HEK293 (cell line): ENCODE data around the gene TMEM212.
A peak's percentile ranks its signal among the peaks of the same experiment; 100 is the strongest.

Experiments used
- CTCF ChIA-PET: fragments of 350-600 bp; formaldehyde crosslinking; extraction: SDS; loops from one replicate; lab custom pipeline; 2021; ENCODE audit warnings: antibody characterized with exemption; lab: Yijun Ruan, JAX
- POLR2A ChIA-PET: fragments of 300-600 bp; formaldehyde crosslinking; extraction: SDS; loops from one replicate; lab custom pipeline; 2020; ENCODE audit warnings: antibody characterized with exemption, inconsistent platforms; lab: Yijun Ruan, JAX
- H3K27ac ChIP-seq: fragments of 200-500 bp; sonication (Bioruptor generic); 2 replicates; pipeline ENCODE4 v1.5.1; 2014; ENCODE audit warnings: low read depth, low read length, control low read depth, inconsistent platforms; ENCODE audit errors: extremely low read depth
- H3K36me3 ChIP-seq, 2 experiments: fragments of 200-500 bp in 1 of 2; sonication (Bioruptor generic) in 1 of 2; 1 replicate in 1 of 2; 2 replicates in 1 of 2; pipeline ENCODE4 v1.5.1; 2014 to 2017; ENCODE audit warnings: inconsistent platforms in 2 of 2, low read length in 2 of 2; ENCODE audit not compliant: control insufficient read depth in 2 of 2, insufficient read depth in 1 of 2
- H3K4me1 ChIP-seq: fragments of 200-500 bp; sonication (Bioruptor generic); 2 replicates; pipeline ENCODE4 v1.5.1; 2014; ENCODE audit warnings: mild to moderate bottlenecking, low read length, inconsistent platforms; ENCODE audit not compliant: control insufficient read depth, insufficient read depth
- H3K4me3 ChIP-seq: 2 replicates; pipeline ENCODE4 v1.5.1; 2011; ENCODE audit warnings: low read depth, mild to moderate bottlenecking, control low read depth, low read length, moderate library complexity
- H3K9me3 ChIP-seq: fragments of 200-500 bp; sonication (Bioruptor generic); 2 replicates; pipeline ENCODE4 v1.5.1; 2014; ENCODE audit warnings: low read depth, low read length, inconsistent platforms; ENCODE audit not compliant: control insufficient read depth, insufficient read depth
- INSM2 ChIP-seq: fragments of 450-650 bp; formaldehyde crosslinking; IDR thresholded peaks from 2 replicates; pipeline ENCODE4 v1.5.1; 2016; ENCODE audit warnings: missing biosample characterization, missing genetic modification characterization
- KLF1 ChIP-seq: fragments of 450-650 bp; formaldehyde crosslinking; IDR thresholded peaks from 2 replicates; pipeline ENCODE4 v1.5.1; 2016; ENCODE audit warnings: missing biosample characterization, missing genetic modification characterization
- KLF10 ChIP-seq: fragments of 450-650 bp; IDR thresholded peaks from 2 replicates; pipeline ENCODE4 v1.5.1; 2018; ENCODE audit warnings: missing biosample characterization, mild to moderate bottlenecking, missing genetic modification characterization
- KLF8 ChIP-seq: fragments of 450-650 bp; formaldehyde crosslinking; IDR thresholded peaks from 2 replicates; pipeline ENCODE4 v1.5.1; 2016; ENCODE audit warnings: missing biosample characterization, missing genetic modification characterization
- PRDM6 ChIP-seq: fragments of 450-650 bp; formaldehyde crosslinking; IDR thresholded peaks from 2 replicates; pipeline ENCODE4 v1.5.1; 2017; ENCODE audit warnings: missing biosample characterization, missing genetic modification characterization
- SP2 ChIP-seq: fragments of 450-650 bp; formaldehyde crosslinking; IDR thresholded peaks from 2 replicates; pipeline ENCODE4 v1.5.1; 2016; ENCODE audit warnings: missing biosample characterization, missing genetic modification characterization
- SP3 ChIP-seq: fragments of 450-650 bp; formaldehyde crosslinking; IDR thresholded peaks from 2 replicates; pipeline ENCODE4 v1.5.1; 2016; ENCODE audit warnings: missing biosample characterization, missing genetic modification characterization
- TRIM28 ChIP-seq: IDR thresholded peaks from 2 replicates; pipeline ENCODE4 v1.6.1; 2011; ENCODE audit warnings: low read length, control low read depth, borderline replicate concordance
- ZBTB48 ChIP-seq: fragments of 450-650 bp; formaldehyde crosslinking; IDR thresholded peaks from 2 replicates; pipeline ENCODE4 v1.5.1; 2016; ENCODE audit warnings: missing biosample characterization, missing genetic modification characterization
- ZEB2 ChIP-seq: fragments of 450-650 bp; formaldehyde crosslinking; IDR thresholded peaks from 2 replicates; pipeline ENCODE4 v1.5.1; 2016; ENCODE audit warnings: missing biosample characterization, missing genetic modification characterization
- ZFP69B ChIP-seq: fragments of 450-650 bp; formaldehyde crosslinking; IDR thresholded peaks from 2 replicates; pipeline ENCODE4 v1.5.1; 2016; ENCODE audit warnings: missing biosample characterization, missing genetic modification characterization
- ZIC2 ChIP-seq: fragments of 450-650 bp; formaldehyde crosslinking; IDR thresholded peaks from 2 replicates; pipeline ENCODE4 v1.5.1; 2016; ENCODE audit warnings: missing biosample characterization, missing genetic modification characterization
- ZNF121 ChIP-seq: fragments of 450-650 bp; formaldehyde crosslinking; IDR thresholded peaks from 2 replicates; pipeline ENCODE4 v1.5.1; 2016; ENCODE audit warnings: missing biosample characterization, missing genetic modification characterization
- ZNF146 ChIP-seq: fragments of 450-650 bp; formaldehyde crosslinking; IDR thresholded peaks from 2 replicates; pipeline ENCODE4 v1.5.1; 2016; ENCODE audit warnings: missing biosample characterization, missing genetic modification characterization
- ZNF175 ChIP-seq: fragments of 450-650 bp; formaldehyde crosslinking; IDR thresholded peaks from 2 replicates; pipeline ENCODE4 v1.5.1; 2016; ENCODE audit warnings: missing biosample characterization, missing genetic modification characterization
- ZNF2 ChIP-seq: fragments of 450-650 bp; formaldehyde crosslinking; IDR thresholded peaks from 2 replicates; pipeline ENCODE4 v1.5.1; 2016; ENCODE audit warnings: missing biosample characterization, missing genetic modification characterization
- ZNF335 ChIP-seq: fragments of 450-650 bp; formaldehyde crosslinking; conservative IDR thresholded peaks from 2 replicates; pipeline ENCODE4 v1.5.1; 2016; ENCODE audit warnings: missing biosample characterization, missing genetic modification characterization
- ZNF404 ChIP-seq: fragments of 450-650 bp; formaldehyde crosslinking; IDR thresholded peaks from 2 replicates; pipeline ENCODE4 v1.5.1; 2017; ENCODE audit warnings: missing biosample characterization, missing genetic modification characterization
- ZNF513 ChIP-seq: fragments of 450-650 bp; IDR thresholded peaks from 2 replicates; pipeline ENCODE4 v1.5.1; 2018; ENCODE audit warnings: missing biosample characterization, missing genetic modification characterization
- ZNF561 ChIP-seq: fragments of 450-650 bp; IDR thresholded peaks from 2 replicates; pipeline ENCODE4 v1.5.1; 2018; ENCODE audit warnings: missing biosample characterization, missing genetic modification characterization, borderline replicate concordance
- ZNF580 ChIP-seq: fragments of 450-650 bp; formaldehyde crosslinking; IDR thresholded peaks from 2 replicates; pipeline ENCODE4 v1.5.1; 2016; ENCODE audit warnings: missing biosample characterization, missing genetic modification characterization
- ZNF639 ChIP-seq: fragments of 450-650 bp; formaldehyde crosslinking; IDR thresholded peaks from 2 replicates; pipeline ENCODE4 v1.5.1; 2016; ENCODE audit warnings: missing biosample characterization, missing genetic modification characterization
- ZNF660 ChIP-seq: fragments of 450-650 bp; IDR thresholded peaks from 2 replicates; pipeline ENCODE4 v1.5.1; 2018; ENCODE audit warnings: missing biosample characterization, mild to moderate bottlenecking, missing genetic modification characterization

TMEM212 gene

DNA sequence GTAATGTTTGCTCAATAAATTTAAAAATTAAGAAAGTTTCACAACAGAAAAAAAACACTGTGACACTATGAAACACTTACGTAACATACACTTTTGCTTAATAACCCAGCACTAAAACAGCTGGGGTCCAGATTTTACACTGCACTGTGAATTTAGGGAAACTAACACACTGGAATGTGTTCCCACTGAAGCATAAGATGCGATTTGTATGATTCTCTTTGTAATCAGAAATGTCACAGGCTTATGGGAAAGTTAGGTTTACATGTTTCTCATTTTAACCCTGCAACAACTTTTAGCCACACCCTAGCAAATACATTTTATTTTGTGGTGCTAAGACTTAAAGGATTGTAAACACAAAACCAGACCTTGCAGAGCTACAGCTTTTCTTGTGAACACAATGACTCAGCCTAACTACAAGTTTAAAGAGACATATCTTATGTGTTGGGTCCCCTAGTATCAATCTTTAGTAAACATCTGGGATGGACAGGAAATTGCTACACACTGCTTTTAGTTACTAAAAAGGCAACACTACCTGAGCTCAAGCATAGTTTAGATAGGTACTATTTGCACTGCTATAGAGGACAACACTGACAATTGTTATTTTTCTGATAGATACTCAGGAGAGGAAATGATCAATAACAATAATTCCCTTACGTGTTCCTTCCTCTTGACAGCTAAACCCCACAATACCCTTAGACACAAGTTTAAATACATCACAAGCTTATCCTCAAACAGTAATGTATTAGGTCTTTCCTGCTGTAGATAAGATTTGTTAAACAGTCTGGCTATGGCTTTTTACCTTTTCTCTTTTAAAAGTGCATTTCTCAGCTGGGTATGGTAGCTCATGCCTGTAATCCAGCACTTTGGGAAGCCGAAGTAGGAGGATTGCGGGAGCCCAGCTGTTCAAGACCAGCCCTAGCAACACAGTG lies 36.7 kb upstream of the TMEM212 start (continued):
- 0 out of 2 replicates have a peak, but pooled peaks have one; percentile 14 for TF ChIP-seq KLF10 (tag by site-specific recombination)
- TF ChIP-seq ZEB2 (tag by site-specific recombination), result peak; percentile 60
- TF ChIP-seq TRIM28, result no peak; the same call in 1 of the 2 replicates
- no peak for TF ChIP-seq ZNF580 (tag by site-specific recombination)
- peak; percentile 99 for TF ChIP-seq PRDM6
- TF ChIP-seq ZIC2 (tag by site-specific recombination), result 0 out of 2 replicates have a peak, but pooled peaks have one; percentile 22
- TF ChIP-seq ZFP69B (tag by site-specific recombination), result 0 out of 2 replicates have a peak, but pooled peaks have one; percentile 19
- TF ChIP-seq KLF8, result no peak
- TF ChIP-seq INSM2 (tag by site-specific recombination), result peak; percentile 36
- TF ChIP-seq ZNF335 (tag by site-specific recombination), result no peak
- TF ChIP-seq ZNF2, result 0 out of 2 replicates have a peak, but pooled peaks have one; percentile 38

GRCh38 chr3:171807129-171807675 lies 35.9 kb upstream of the TMEM212 start:
- H3K9me3 ChIP-seq, result no peaks in the 10 kb centered on the region
- peaks cover 4% of the 10 kb centered on the region; the same call in 1 of the 2 replicates for H3K4me1 ChIP-seq
- H3K36me3 ChIP-seq, result no peaks in the 10 kb centered on the region
- ChIA-PET POLR2A (no interaction called here), CTCF (interaction anchor here (0.6 to 0.8 kb wide), 2 partner anchors 859 to 1828 kb away, joined by 4 to 5 read pairs; no protein-coding TSS in a partner anchor)
- H3K27ac ChIP-seq, result no peak overlapping the region
- TF ChIP-seq ZNF121 (peak; percentile 88), ZNF404 (tag by site-specific recombination) (no peak)
- H3K4me3 ChIP-seq, result no peak overlapping the region

- Histone ChIP-seq H3K9me3 (no peaks in the 10 kb centered on the region), H3K4me3 (no peak overlapping the region), H3K27ac (no peak overlapping the region), H3K4me1 (peaks cover 4% of the 10 kb centered on the region; the same call in 1 of the 2 replicates), H3K36me3 (no peaks in the 10 kb centered on the region)
- TF ChIP-seq ZNF175 (tag by site-specific recombination) (no peak), ZNF146 (tag by site-specific recombination) (peak; percentile 93)
- CTCF ChIA-PET, result no interaction called here
- POLR2A ChIA-PET, result no interaction called here
Observed at GRCh38 chr3:171807806-171808205, 35.3 kb upstream of the TMEM212 start.

DNA sequence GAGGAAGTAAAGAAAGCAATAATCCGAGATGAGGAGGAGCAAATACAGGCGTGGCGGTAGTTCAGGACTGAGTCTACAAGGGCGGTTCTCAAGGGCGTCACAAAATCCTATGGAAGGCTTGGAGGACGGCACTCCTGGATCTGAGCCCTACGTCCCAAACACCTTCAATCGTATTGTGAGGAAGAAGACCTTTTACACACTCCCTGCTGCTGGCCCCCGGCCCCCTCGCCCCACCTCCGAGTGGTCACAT lies 33.6 kb upstream of the TMEM212 start:
- POLR2A ChIA-PET, result interaction anchor here (0.8 kb wide), 1 partner anchor 38 kb away, joined by 4 read pairs; no protein-coding TSS in a partner anchor
- H3K9me3 ChIP-seq, result no peaks in the 10 kb centered on the region
- H3K4me3 ChIP-seq, result peak overlapping the region; percentile 63
- H3K27ac ChIP-seq, result peak overlapping the region; percentile 84
- no peaks in the 10 kb centered on the region for H3K36me3 ChIP-seq
- H3K4me1 ChIP-seq, result peaks cover 4% of the 10 kb centered on the region; the same call in 1 of the 2 replicates
- CTCF ChIA-PET, result interaction anchor here (3.7 kb wide), 1 partner anchor 21 kb away, joined by 19 read pairs; no protein-coding TSS in a partner anchor
- TF ChIP-seq ZNF660 (tag by site-specific recombination) (0 out of 2 replicates have a peak, but pooled peaks have one; percentile 8), SP2 (tag by site-specific recombination) (peak; percentile 38), KLF1 (tag by site-specific recombination) (0 out of 2 replicates have a peak, but pooled peaks have one; percentile 25), ZNF513 (tag by site-specific recombination) (0 out of 2 replicates have a peak, but pooled peaks have one; percentile 22), ZBTB48 (tag by site-specific recombination) (peak; percentile 39; the same call in 1 of the 2 replicates), ZNF639 (tag by site-specific recombination) (no peak), ZNF561 (tag by site-specific recombination) (0 out of 2 replicates have a peak, but pooled peaks have one; percentile 32), SP3 (peak; percentile 50), ZIC2 (tag by site-specific recombination) (no peak)
